ENCODE results near the gene TNFRSF14. TPM values are rescaled to one million over a fixed set of nuclear protein-coding genes. Genes with fewer than 3 reads are reported as not detected.

The TNFRSF14 gene
- total RNA-seq, 4 donors from 2014 or later, result 35.2 to 43.6 (median 38.3) TPM

DNA sequence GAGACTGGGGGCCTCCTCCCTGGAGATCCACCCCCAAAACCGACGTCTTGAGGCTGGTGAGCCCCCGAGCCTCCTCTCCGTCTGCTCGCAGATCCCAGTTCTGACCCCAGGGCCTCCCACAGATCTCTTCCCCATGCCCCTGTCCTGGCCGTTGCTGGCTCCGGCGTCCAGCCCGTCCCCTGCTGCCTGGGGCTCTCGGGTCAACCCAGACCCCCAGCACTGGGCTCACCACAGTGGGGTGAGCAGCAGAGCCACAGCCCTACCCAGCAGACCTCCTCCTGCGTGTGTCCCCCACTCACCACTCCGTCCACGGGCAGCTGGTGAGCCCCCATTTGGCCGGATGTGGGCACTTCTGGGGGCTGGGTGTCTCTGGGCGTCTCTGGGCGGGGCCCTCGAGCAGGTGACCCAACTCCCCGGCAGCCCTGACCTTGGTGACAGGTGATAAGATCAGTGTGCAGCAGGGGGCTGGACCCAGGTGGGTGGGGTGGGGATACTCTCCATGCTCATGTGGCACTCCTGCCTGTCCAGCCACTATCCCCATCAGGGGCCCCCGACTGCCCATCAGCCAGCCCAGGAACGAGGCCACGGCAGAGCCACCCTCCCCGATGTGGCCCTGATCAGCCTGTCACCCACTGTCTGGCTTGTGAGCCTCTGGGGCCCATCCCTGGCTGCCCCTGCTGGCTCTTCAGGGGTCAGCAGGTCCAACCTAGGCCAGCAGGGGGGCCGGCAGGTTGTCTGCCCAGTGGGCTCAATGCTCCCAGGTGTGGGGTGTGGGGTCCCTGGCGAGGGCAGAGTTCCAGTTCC, 709 bp downstream of the TNFRSF14 start:
- DNase-seq (ENCODE audit: low spot score in 2 of 2), result peak in 1 of 2 donors; percentile 88
- 2 to 5% methylated on average over 12 to 14 of the region's 24 CpGs for WGBS, 2 donors
- no peak for TF ChIP-seq POLR2A (IDR thresholded peaks at IDR 0.05)
- TF ChIP-seq, protein P1, sequence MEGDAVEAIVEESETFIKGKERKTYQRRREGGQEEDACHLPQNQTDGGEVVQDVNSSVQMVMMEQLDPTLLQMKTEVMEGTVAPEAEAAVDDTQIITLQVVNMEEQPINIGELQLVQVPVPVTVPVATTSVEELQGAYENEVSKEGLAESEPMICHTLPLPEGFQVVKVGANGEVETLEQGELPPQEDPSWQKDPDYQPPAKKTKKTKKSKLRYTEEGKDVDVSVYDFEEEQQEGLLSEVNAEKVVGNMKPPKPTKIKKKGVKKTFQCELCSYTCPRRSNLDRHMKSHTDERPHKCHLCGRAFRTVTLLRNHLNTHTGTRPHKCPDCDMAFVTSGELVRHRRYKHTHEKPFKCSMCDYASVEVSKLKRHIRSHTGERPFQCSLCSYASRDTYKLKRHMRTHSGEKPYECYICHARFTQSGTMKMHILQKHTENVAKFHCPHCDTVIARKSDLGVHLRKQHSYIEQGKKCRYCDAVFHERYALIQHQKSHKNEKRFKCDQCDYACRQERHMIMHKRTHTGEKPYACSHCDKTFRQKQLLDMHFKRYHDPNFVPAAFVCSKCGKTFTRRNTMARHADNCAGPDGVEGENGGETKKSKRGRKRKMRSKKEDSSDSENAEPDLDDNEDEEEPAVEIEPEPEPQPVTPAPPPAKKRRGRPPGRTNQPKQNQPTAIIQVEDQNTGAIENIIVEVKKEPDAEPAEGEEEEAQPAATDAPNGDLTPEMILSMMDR (IDR thresholded peaks at IDR 0.05), result no peak

GRCh38 chr1:2557482-2558400, 1.6 kb downstream of the TNFRSF14 start:
- no peak overlapping the region for H3K4me3 ChIP-seq (ENCODE audit: low read depth, poor library complexity, severe bottlenecking)
- peak in 1 of 2 donors; percentile 87 for DNase-seq (ENCODE audit: low spot score in 2 of 2)
- intact Hi-C loops (cut with DNase I; ENCODE audit: low total_unique reads), result no loop called here
- TF ChIP-seq POLR2A (IDR thresholded peaks at IDR 0.05), result no peak
- TF ChIP-seq, protein P1 (IDR thresholded peaks at IDR 0.05), result no peak
- whole genome bisulfite sequencing, 2 donors, result 77 to 89% methylated on average over 18 to 21 of the region's 30 CpGs

More for the DNA sequence above, 709 bp downstream of the TNFRSF14 start:
- peak overlapping the region; percentile 54 for H3K4me3 ChIP-seq (ENCODE audit: low read depth, poor library complexity, severe bottlenecking)
- intact Hi-C loops (cut with DNase I; ENCODE audit: low total_unique reads), result no loop called here

DNA sequence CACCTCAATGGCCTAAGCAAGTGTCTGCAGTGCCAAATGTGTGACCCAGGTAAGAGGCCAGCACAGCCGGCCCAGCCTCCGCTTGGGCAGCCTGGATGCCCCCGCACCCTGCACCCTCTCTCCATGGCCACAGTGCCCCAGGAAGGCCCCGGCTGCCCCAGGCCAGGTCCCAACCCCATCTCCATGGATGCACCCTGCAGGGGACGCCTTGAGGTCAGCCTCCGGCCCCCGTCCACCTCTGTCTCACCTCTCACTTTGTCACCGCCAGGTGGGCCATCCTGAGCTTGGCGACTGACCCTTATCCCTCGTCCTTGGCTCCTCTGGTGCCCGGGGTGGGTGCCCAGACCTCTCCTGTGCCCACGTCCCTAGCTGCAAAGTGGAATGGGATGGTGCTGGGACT, 2.2 kb downstream of the TNFRSF14 start:
- DNase-seq (ENCODE audit: low spot score in 2 of 2), result no peak
- 90 to 95% methylated on average over 10 to 12 of the region's 12 CpGs for WGBS, 2 donors
- TF ChIP-seq, protein P1 (IDR thresholded peaks at IDR 0.05), result no peak
- TF ChIP-seq POLR2A (IDR thresholded peaks at IDR 0.05), result no peak
- intact Hi-C loops (cut with DNase I; ENCODE audit: low total_unique reads), result no loop called here
- H3K4me3 ChIP-seq (ENCODE audit: low read depth, poor library complexity, severe bottlenecking), result no peak overlapping the region

DNA sequence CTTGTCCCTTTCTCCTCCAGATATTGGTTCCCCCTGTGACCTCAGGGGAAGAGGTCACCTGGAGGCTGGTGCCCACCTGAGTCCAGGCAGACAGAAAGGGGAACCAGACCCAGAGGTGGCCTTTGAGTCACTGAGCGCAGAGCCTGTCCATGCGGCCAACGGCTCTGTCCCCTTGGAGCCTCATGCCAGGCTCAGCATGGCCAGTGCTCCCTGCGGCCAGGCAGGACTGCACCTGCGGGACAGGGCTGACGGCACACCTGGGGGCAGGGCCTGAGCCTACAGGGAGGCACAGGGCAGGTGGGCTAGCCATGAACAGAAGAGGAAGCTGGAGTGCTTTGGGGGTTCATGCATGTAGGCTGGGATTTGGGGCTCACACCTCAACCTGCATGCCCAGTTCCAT, 2.7 kb downstream of the TNFRSF14 start:
- WGBS, 2 donors, result 86 to 100% methylated on average over 5 to 6 of the region's 6 CpGs
- TF ChIP-seq POLR2A (IDR thresholded peaks at IDR 0.05), result no peak
- TF ChIP-seq, protein P1 (IDR thresholded peaks at IDR 0.05), result no peak
- H3K4me3 ChIP-seq (ENCODE audit: low read depth, poor library complexity, severe bottlenecking), result no peak overlapping the region
- DNase-seq (ENCODE audit: low spot score in 2 of 2), result no peak
- intact Hi-C loops (cut with DNase I; ENCODE audit: low total_unique reads), result no loop called here

DNA sequence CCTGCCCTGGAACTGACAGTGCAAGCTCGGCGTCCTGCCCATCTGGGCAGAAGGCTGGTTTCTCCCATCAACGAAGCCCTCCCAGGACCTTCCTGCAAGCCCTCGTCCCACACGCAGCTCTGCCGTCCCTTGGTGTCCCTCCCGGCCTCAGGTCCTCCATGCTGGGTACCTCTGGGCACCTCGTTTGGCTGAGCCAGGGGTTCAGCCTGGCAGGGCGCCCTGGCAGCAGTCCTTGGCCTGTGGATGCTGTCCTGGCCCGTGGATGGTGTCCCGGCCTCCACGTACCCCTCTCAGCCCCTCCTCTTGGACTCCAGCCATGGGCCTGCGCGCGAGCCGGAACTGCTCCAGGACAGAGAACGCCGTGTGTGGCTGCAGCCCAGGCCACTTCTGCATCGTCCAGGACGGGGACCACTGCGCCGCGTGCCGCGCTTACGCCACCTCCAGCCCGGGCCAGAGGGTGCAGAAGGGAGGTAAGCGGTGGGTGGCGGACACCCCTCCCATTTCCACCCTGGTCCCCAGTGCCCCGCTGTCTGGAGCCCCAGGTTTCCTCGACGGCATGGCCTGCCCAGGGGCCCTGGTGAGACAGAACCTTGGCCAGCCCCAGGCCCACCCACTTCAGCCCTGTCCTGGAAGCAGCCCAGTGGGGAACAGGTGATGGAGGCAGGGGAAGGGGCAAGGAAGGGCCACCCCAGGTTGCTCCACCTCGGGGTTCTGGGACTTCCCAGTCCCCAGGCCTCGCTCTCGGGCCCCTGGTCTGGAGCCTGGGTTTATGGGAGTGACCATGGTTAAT, 3.5 kb downstream of the TNFRSF14 start:
- DNase-seq (ENCODE audit: low spot score in 2 of 2), result no peak
- TF ChIP-seq, protein P1 (IDR thresholded peaks at IDR 0.05), result no peak
- TF ChIP-seq POLR2A (IDR thresholded peaks at IDR 0.05), result no peak
- intact Hi-C loops (cut with DNase I; ENCODE audit: low total_unique reads), result no loop called here
- no peak overlapping the region for H3K4me3 ChIP-seq (ENCODE audit: low read depth, poor library complexity, severe bottlenecking)
- WGBS, 2 donors, result 81 to 88% methylated on average over 19 to 24 of the region's 35 CpGs

All from lower leg skin (tissue), 4 donors.